Measurements from ENCODE around the gene OR9G1.

DNA sequence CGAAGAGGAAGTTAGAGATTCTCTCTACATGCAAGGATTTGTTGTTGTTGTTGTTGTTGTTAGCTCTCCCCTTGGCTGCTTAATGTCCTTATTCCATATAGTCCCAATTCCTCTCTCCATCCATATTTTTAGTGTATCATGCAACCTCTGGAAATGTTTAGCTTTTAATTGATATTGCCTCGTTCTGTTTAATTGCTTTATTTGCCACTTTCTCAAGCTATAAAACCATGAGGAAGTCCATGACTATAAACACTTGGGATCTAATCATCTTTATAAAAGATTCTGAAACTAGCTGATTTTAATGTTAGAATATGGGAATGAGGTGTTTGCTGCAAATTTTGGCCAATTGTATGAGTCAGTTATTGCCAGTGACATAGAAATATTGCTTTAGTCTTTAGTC, 5.5 kb upstream of the OR9G1 start:
- no peak for TF ChIP-seq TEAD4 (CRISPR knock-in tag; IDR thresholded peaks at IDR 0.05)
- TF ChIP-seq ZNF121 (CRISPR knock-in tag; IDR thresholded peaks at IDR 0.05), result no peak
- TF ChIP-seq, protein P1, sequence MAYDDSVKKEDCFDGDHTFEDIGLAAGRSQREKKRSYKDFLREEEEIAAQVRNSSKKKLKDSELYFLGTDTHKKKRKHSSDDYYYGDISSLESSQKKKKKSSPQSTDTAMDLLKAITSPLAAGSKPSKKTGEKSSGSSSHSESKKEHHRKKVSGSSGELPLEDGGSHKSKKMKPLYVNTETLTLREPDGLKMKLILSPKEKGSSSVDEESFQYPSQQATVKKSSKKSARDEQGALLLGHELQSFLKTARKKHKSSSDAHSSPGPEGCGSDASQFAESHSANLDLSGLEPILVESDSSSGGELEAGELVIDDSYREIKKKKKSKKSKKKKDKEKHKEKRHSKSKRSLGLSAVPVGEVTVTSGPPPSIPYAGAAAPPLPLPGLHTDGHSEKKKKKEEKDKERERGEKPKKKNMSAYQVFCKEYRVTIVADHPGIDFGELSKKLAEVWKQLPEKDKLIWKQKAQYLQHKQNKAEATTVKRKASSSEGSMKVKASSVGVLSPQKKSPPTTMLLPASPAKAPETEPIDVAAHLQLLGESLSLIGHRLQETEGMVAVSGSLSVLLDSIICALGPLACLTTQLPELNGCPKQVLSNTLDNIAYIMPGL (CRISPR knock-in tag; IDR thresholded peaks at IDR 0.05), result no peak
- TF ChIP-seq, protein P2, sequence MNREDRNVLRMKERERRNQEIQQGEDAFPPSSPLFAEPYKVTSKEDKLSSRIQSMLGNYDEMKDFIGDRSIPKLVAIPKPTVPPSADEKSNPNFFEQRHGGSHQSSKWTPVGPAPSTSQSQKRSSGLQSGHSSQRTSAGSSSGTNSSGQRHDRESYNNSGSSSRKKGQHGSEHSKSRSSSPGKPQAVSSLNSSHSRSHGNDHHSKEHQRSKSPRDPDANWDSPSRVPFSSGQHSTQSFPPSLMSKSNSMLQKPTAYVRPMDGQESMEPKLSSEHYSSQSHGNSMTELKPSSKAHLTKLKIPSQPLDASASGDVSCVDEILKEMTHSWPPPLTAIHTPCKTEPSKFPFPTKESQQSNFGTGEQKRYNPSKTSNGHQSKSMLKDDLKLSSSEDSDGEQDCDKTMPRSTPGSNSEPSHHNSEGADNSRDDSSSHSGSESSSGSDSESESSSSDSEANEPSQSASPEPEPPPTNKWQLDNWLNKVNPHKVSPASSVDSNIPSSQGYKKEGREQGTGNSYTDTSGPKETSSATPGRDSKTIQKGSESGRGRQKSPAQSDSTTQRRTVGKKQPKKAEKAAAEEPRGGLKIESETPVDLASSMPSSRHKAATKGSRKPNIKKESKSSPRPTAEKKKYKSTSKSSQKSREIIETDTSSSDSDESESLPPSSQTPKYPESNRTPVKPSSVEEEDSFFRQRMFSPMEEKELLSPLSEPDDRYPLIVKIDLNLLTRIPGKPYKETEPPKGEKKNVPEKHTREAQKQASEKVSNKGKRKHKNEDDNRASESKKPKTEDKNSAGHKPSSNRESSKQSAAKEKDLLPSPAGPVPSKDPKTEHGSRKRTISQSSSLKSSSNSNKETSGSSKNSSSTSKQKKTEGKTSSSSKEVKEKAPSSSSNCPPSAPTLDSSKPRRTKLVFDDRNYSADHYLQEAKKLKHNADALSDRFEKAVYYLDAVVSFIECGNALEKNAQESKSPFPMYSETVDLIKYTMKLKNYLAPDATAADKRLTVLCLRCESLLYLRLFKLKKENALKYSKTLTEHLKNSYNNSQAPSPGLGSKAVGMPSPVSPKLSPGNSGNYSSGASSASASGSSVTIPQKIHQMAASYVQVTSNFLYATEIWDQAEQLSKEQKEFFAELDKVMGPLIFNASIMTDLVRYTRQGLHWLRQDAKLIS (CRISPR knock-in tag; IDR thresholded peaks at IDR 0.05; ENCODE audit: borderline replicate concordance), result no peak
